Stimulated activated CD4-positive, alpha-beta T cell treated with anti-CD3 and anti-CD28 coated beads, Interleukin-15, amount 100 ng/mL, for 1 hour (primary cell): ENCODE results near the gene GUCA1C.

ENCODE experiments used
- DNase-seq, 2 donors: peaks; one replicate each; pipeline ENCODE4 v3.0.0-alpha.2; 2020; ENCODE audit warnings: low read depth in 1 of 2, low spot score in 1 of 2

GUCA1C gene

GRCh38 chr3:108953700-108954099, at the start of gene GUCA1C:
GUCA1C (minus strand) TSS chr3:108953879; CDS start chr3:108953762, 117 bp downstream.
- no peak for DNase-seq

- no peak for DNase-seq
Observed at GRCh38 chr3:108998436-108998835, 44.8 kb upstream of the GUCA1C start.

DNA sequence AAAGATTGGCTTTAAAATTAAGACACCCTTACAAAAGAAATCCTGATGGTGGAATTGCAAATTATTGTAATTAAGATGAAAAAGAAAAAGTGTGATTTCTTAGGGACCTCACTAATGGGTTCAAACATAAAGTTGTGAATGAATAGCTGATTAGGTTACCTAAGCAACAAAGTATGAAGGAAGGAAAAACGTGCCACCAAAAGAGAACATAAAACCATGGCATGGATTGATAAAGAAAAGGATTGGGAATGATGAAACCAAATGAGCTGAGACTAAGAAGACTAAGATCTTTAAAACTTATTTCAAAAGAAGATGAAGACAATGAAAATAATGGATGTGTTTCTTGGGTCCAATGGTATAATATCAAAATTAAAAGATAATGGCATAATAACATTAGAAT, 32.2 kb upstream of the GUCA1C start:
- no peak for DNase-seq

DNA sequence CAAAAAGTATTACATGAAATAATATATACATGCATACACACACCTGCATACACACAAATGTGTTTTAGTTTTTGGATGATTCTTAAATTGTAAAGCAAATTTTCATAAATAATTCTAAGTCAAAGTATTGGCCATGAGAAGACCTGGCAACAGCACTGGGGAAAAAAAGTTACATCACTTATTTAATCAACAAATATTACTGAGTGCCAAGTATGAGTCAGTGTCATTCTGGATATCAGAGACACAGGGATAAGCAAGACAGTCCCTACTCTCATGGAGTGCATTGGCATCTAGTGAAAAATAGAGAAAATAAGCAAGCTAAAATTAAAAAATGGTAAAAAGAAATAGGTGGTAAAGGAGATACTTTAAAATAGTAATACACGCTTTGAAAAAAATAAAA, 29.4 kb upstream of the GUCA1C start:
- DNase-seq, result no peak

DNA sequence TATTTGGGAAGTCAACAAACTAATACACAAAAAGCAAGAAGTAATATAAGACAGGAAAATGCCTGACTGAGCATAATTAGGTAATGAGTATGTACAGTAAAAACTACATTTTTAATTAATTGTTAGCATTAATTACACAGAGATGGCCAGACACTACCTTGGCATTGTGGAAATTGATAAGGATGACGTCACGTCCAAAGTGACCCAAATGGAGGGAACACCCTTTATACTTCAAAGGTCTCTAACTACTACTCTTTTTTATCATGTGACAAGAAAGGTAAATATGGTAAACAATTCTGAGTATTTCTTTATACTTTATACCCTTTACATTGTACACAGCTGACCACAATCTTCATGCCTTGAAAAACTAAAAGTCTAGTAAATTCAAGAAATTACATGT, 22.4 kb upstream of the GUCA1C start:
- DNase-seq, result no peak

DNA sequence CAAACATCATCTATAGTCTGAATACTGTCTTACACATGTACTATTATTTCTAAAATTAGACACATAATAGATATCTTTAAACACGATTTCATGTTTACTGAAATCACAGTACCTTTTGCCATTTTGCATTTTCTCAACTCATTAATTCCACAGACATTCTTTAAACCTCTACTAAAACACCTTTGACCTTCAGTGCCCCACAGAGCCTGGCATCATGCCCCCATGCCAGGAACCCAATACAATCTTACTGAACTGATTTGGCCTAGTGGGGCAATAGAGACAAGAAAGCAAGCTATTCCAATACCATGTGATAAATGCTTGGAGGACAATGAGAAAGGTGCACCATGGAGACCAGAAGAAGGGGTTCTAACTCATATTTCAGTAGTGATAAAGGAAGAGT, 19.3 kb upstream of the GUCA1C start:
- no peak for DNase-seq

DNA sequence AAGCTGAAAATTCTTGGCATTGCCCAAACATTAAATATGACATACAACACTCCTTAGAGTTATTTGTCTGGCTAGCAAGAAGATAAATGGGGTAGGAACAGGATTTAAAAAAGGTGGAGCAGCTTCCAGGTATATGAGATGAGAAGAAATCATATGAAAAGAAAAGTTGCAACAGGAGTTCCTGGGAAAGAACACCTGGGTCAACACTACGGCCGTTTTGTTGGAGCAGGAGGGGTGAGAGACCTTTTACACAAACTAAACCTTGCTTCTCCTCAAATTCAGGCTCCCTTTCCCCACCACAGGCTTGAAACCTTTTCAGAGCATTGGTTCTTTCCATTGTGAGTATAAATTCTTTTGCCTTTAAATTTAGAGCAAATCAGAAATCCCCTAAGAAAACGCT, 18.8 kb upstream of the GUCA1C start:
- no peak for DNase-seq

- no peak for DNase-seq
Observed at GRCh38 chr3:108970561-108970960, 16.9 kb upstream of the GUCA1C start.

- no peak for DNase-seq
Observed at GRCh38 chr3:108966773-108967172, 13.1 kb upstream of the GUCA1C start.

DNA sequence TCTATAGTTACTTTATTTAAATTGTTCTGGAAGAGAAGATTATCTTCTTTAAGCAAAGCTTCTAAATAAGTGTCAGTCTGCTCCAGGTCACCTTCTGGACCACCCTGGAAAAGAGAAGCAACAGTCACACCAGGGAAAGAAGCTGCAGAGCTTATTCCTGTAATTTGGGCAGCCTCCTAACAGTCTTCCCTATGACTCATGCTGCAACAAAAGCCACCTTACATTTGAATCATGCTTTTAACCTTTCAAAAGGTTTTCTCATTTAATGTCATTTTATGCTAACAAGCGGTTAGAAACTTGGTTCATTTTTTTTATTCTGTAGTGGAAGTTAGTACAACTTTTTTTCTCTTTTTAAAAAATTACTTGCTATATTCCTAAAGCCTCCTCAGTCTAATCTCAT, 5.3 kb upstream of the GUCA1C start:
- DNase-seq, result no peak

GRCh38 chr3:108953210-108953609, 469 bp downstream of the GUCA1C start:
- DNase-seq, result no peak

DNA sequence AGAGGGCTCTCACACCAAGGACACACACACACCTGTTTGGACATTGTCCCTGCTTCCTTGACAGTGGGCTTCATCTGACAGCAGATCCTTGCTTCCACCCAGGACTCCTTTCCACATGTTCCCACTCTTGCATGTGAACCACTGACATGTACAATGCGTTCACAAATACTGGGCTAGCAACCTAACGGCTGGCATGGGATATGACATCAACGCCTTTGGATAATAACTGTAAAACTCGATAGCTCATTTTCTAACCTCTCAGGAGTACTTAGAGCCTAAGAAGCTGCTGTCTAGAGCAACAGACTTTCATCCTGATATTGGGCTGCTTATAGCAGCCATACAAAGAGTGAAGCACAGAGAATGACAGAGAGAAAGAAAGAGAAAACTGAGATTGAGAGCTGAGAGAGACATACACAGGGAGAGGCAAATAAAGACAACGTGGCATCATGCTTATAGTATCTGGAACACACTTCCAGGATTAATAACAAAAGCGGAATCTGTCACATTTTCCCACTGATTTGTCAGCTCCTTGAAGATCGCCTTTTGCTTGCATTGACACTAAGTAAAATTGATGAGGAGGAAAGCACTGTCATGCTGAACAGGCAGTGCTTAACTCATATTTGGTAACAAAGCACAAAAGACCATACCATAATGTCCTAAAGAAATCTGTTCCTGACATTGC, 1.7 kb downstream of the GUCA1C start:
- DNase-seq, result no peak

DNA sequence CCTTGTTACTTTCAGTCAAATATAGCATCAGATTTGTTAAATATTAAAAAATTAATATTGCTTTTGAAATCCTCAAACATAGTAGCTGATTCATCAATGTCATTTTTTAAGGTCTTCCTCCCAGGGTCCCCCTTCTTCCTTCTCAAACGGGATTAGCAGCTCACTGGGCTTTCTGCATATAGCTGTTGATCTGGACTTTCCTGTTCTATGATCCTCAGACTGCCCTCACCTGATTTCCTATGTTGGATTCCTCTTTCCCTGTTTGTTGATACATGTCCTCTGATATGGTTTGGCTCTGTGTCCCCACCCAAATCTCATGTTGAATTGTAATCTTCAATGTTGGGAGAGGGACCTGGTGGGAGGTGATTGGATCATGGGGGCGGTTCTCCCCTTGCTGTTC, 5.8 kb downstream of the GUCA1C start:
- no peak for DNase-seq

- DNase-seq, result no peak
Observed at GRCh38 chr3:108946292-108947285, 7.1 kb downstream of the GUCA1C start.

DNA sequence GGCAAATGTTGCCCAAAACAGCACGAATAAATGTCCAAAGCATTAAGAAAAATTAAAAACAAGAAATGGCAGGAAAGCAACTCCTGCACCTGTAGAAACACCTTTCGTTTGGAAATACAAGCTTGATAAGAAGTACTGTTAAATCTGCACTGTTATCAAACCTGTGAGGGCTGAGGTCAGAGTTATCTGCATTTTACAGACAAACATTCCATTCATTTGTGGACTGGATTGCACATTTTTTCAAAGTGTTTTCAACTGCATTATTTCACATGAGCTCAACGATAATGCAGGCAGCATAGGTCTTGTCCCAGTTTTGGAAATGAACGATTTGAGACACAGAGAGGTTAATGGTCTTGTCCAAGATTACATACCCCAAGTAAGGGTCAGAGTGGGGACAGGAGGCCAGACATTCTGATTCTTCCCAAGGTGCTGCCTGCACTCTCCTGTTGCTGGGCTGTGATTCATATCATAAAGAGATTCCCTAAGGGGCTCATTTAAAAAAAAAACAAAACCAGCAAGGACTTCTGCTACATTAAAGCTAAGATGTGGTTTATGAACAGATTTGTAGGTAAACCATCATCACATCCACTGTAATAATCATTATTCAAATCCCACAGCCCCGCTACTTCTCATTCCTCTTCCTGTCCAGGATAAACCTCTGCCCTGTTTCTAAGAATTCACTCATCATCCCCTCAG, 13.0 kb downstream of the GUCA1C start:
- no peak for DNase-seq

DNA sequence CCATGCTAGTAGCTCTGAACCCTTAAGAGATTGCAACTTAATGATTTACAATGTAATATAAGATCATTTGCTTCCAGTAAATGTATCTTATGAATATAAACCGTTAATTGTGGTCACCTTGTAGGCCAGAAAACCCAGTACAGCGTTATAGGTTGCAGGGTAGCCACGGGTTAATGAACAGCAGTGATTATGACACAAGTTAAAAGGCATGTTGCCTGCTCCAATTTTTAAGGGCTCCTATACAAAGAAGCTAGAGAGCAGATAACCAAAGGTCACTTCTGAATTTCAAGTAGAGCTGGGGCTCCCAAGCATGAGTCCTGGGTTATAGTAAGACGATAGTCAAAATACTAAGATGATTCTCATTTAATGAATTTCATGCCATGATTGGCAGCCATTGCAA, 13.5 kb downstream of the GUCA1C start:
- no peak for DNase-seq

GRCh38 chr3:108936924-108937689, 16.6 kb downstream of the GUCA1C start:
- no peak for DNase-seq

DNA sequence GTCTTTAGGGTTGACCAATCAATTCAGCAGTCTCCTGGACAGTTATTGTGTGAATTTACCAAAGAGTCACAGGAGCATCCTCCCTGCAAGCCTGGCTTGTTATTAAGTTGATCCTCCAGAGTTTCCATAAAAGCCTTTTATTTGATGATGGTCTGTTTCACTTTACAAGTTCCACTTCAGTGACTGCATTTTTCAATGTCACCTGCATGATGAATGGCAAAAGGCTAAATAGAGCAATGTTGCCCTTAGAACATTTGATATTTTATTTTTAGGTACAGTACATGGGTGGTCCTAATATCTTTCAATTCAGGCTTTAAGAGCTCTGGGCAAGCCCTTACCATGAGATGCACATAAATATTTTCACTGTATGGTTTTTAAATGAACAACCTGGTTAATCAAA, 22.6 kb downstream of the GUCA1C start:
- no peak for DNase-seq

GRCh38 chr3:108918866-108919265, 34.8 kb downstream of the GUCA1C start:
- no peak for DNase-seq

DNA sequence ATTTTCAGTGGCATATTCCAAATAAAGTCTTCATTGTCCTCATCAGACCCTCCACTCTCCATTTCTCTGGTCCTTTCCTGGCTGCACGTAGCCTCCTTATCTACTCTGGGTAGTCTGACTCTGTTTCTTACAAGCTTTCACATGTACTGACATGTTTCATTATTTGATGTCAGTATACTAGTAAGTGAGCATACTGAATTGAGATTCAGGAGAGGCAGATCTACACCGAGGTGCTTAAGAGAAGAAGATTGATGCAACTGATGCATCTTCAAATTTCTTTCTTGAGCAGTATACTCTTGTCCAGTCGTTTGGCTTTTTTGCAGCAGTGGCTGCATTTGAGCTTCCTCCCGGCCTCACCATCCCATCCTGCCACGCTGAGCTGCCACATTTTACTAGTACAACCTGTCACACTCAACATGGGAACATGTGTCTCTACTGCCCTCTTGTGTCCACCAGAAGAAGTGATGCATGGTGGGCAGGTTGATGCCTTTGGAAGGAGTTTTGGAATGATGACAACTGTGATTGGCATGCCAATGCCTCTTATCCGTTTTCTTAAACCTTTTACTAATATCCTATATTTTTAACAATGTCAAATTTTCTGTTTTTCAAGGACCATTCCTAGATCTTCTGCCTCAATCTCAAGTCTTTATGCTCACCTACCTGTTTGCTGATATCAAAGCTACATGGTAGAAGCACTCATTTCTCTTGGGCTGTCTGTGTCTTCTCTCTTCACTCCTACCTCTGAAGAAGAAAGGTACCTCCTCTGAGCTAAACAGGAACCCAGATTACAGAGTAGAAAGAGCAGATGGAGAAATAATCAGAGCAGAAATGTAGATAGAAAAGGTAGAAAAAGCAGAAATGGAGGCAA, 38.7 kb downstream of the GUCA1C start:
- peak; percentile 15 to 21 for DNase-seq
